ENCODE measurements around the gene STAT5A. TPM values are rescaled to one million over a fixed set of nuclear protein-coding genes. Genes with fewer than 3 reads are reported as not detected.
A peak's percentile ranks its signal among the peaks of the same experiment; 100 is the strongest.
"Not testable (repeated sequence)": the region's sequence is repeated elsewhere in the genome, so short reads cannot be mapped to it uniquely, and the experiment has no call there.

The STAT5A gene
- total RNA-seq, 1 experiment from 2014 or later: 6.4 TPM

- Histone ChIP-seq H3K27me3 (ENCODE audit: insufficient read depth, low read length) (no peaks in the 10 kb centered on the region), H3K23ac (ENCODE audit: insufficient read length, low read depth, low read length) (no peak overlapping the region), H4K5ac (ENCODE audit: insufficient read length, low read depth, low read length) (no peak overlapping the region), H3K4me1 (ENCODE audit: insufficient read depth, low read length) (no peaks in the 10 kb centered on the region), H2BK5ac (ENCODE audit: insufficient read length, low read length) (no peak overlapping the region), H4K8ac (replicated peaks; ENCODE audit: insufficient read length, low read depth, low read length) (no peak overlapping the region), H3K4me2 (ENCODE audit: insufficient read depth, insufficient read length, low read length) (no peak overlapping the region), H3T11ph (ENCODE audit: low read length) (no peak overlapping the region), H2BK120ac (ENCODE audit: low read depth, low read length, poor library complexity, severe bottlenecking) (no peak overlapping the region), H2AK5ac (ENCODE audit: insufficient read length, low read length) (no peak overlapping the region), H2AFZ (ENCODE audit: low read length) (no peak overlapping the region), H4K20me1 (ENCODE audit: control insufficient read depth, insufficient read depth, insufficient read length) (no peaks in the 10 kb centered on the region), H3K27ac (ENCODE audit: insufficient read length, low read depth, low read length) (no peak overlapping the region), H2BK15ac (ENCODE audit: low read depth, low read length) (no peak overlapping the region), H3K14ac (ENCODE audit: insufficient read depth, low read length) (no peak overlapping the region), H3K18ac (ENCODE audit: insufficient read length, low read depth, low read length) (no peak overlapping the region), H2BK12ac (ENCODE audit: insufficient read length, low read depth, low read length) (no peak overlapping the region), H3K23me2 (ENCODE audit: insufficient read length, low read depth, low read length, poor library complexity, severe bottlenecking) (no peaks in the 10 kb centered on the region), H4K91ac (ENCODE audit: insufficient read length, low read depth, low read length) (no peak overlapping the region), H2BK20ac (ENCODE audit: low read depth, low read length, poor library complexity, severe bottlenecking) (no peak overlapping the region), H3K79me1 (ENCODE audit: insufficient read depth, low read depth, low read length, poor library complexity, severe bottlenecking) (no peaks in the 10 kb centered on the region), H3K9me3 (ENCODE audit: control insufficient read depth, low read depth, low read length) (no peaks in the 10 kb centered on the region), H3K56ac (ENCODE audit: insufficient read length, low read depth, low read length) (no peak overlapping the region), H3K9ac (ENCODE audit: extremely low read depth, insufficient read length, low read length) (no peak overlapping the region), H3K79me2 (ENCODE audit: insufficient read depth, low read length) (no peaks in the 10 kb centered on the region), H3K4ac (ENCODE audit: low read depth, low read length) (no peak overlapping the region)
- Mint-ChIP-seq H3K27me3 (ENCODE audit: low read depth) (no peaks in the 10 kb centered on the region), H3K27ac (peak overlapping the region in 1 of 3 experiments; percentile 79; a peak in 1 of 7 replicates), H3K4me3 (no peak overlapping the region), H3K36me3 (ENCODE audit: insufficient read depth in 1 of 3, low read depth in 3 of 3) (peaks cover 0 to 3% (median 0%) of the 10 kb centered on the region in 3 experiments; a peak in 1 of 7 replicates), H3K4me1 (peaks cover 15 to 22% of the 10 kb centered on the region in 2 experiments), H3K9me3 (no peaks in the 10 kb centered on the region)
- TF ChIP-seq, protein P1, sequence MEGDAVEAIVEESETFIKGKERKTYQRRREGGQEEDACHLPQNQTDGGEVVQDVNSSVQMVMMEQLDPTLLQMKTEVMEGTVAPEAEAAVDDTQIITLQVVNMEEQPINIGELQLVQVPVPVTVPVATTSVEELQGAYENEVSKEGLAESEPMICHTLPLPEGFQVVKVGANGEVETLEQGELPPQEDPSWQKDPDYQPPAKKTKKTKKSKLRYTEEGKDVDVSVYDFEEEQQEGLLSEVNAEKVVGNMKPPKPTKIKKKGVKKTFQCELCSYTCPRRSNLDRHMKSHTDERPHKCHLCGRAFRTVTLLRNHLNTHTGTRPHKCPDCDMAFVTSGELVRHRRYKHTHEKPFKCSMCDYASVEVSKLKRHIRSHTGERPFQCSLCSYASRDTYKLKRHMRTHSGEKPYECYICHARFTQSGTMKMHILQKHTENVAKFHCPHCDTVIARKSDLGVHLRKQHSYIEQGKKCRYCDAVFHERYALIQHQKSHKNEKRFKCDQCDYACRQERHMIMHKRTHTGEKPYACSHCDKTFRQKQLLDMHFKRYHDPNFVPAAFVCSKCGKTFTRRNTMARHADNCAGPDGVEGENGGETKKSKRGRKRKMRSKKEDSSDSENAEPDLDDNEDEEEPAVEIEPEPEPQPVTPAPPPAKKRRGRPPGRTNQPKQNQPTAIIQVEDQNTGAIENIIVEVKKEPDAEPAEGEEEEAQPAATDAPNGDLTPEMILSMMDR (conservative IDR thresholded peaks at IDR 0.05): peak; percentile 31; the same call in 2 of the 3 replicates
- WGBS (ENCODE audit: extremely low coverage, insufficient read length, low lambda C conversion rate): no CpG with 5 or more reads among the region's 5 CpGs
- no peak for DNase-seq
These were observed 44.8 kb upstream of the STAT5A start for GRCh38 chr17:42243493-42243982.

DNA sequence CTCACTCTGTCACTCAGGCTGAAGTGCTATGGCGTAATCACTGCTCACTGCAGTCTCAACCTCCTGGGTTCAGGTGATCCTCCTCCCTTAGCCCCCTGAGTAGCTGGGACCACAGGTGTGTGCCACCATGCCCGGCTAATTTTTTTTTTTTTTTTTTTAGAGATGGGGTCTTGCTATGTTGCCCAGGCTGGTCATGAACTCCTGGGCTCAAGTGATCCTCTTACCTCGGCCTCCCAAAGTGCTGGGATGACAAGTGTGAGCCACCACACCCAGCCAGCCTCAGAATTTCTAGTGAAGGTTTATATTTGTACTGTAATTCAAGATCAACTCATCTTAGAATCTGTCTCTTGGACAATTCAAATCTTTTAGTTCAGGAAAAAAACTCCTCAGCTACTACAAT is 44.2 kb upstream of the STAT5A start:
- not testable (repeated sequence) for H4K20me1 ChIP-seq (ENCODE audit: control insufficient read depth, insufficient read depth, insufficient read length); H3K4me3 Mint-ChIP-seq; H2BK15ac ChIP-seq (ENCODE audit: low read depth, low read length); H3K27ac ChIP-seq (ENCODE audit: insufficient read length, low read depth, low read length); H4K91ac ChIP-seq (ENCODE audit: insufficient read length, low read depth, low read length); H3K14ac ChIP-seq (ENCODE audit: insufficient read depth, low read length); H3K36me3 Mint-ChIP-seq (ENCODE audit: insufficient read depth in 1 of 3, low read depth in 3 of 3); H3K27ac Mint-ChIP-seq; H4K5ac ChIP-seq (ENCODE audit: insufficient read length, low read depth, low read length); H3K79me2 ChIP-seq (ENCODE audit: insufficient read depth, low read length); H3K27me3 Mint-ChIP-seq (ENCODE audit: low read depth); H3K9ac ChIP-seq (ENCODE audit: extremely low read depth, insufficient read length, low read length); H3K4me2 ChIP-seq (ENCODE audit: insufficient read depth, insufficient read length, low read length); H2AK5ac ChIP-seq (ENCODE audit: insufficient read length, low read length); H2BK12ac ChIP-seq (ENCODE audit: insufficient read length, low read depth, low read length); H2BK5ac ChIP-seq (ENCODE audit: insufficient read length, low read length); H3K79me1 ChIP-seq (ENCODE audit: insufficient read depth, low read depth, low read length, poor library complexity, severe bottlenecking); DNase-seq; H4K8ac ChIP-seq (replicated peaks; ENCODE audit: insufficient read length, low read depth, low read length); H3K23ac ChIP-seq (ENCODE audit: insufficient read length, low read depth, low read length); H3K23me2 ChIP-seq (ENCODE audit: insufficient read length, low read depth, low read length, poor library complexity, severe bottlenecking); H3K9me3 ChIP-seq (ENCODE audit: control insufficient read depth, low read depth, low read length); H3K18ac ChIP-seq (ENCODE audit: insufficient read length, low read depth, low read length); H2AFZ ChIP-seq (ENCODE audit: low read length); H3T11ph ChIP-seq (ENCODE audit: low read length); H3K4me1 ChIP-seq (ENCODE audit: insufficient read depth, low read length); H2BK120ac ChIP-seq (ENCODE audit: low read depth, low read length, poor library complexity, severe bottlenecking); H3K56ac ChIP-seq (ENCODE audit: insufficient read length, low read depth, low read length); H3K9me3 Mint-ChIP-seq; H3K4ac ChIP-seq (ENCODE audit: low read depth, low read length); H2BK20ac ChIP-seq (ENCODE audit: low read depth, low read length, poor library complexity, severe bottlenecking); H3K27me3 ChIP-seq (ENCODE audit: insufficient read depth, low read length)
- no CpG with 5 or more reads among the region's 3 CpGs for WGBS (ENCODE audit: extremely low coverage, insufficient read length, low lambda C conversion rate)
- H3K4me1 Mint-ChIP-seq: peaks cover 17 to 24% of the 10 kb centered on the region in 2 experiments
